Eye (tissue), 1 donor: ENCODE measurements around the gene ABCC3.
"Not testable (repeated sequence)": the region's sequence is repeated elsewhere in the genome, so short reads cannot be mapped to it uniquely, and the experiment has no call there.

Experiments
- DNase-seq: peaks from one replicate; pipeline ENCODE4 v3.0.0-alpha.2; 2015

ABCC3 gene

DNA sequence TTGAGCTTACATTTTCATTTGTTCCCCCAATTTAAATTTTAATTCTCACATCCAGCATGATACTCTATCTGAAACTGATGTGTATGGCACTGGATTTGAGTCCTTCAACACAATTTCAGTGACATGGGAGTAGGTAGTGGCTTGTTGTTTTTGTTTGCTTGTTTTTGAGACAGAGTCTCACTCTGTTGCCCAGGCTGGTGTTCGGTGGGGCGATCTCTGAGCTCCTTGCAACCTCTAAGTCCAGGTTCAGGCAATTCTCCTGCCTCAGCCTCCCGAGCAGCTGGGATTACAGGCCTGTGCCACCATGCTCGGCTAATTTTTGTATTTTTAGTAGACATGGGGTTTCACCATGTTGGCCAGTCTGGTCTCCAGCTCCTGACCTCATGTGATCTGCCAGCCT, 74.4 kb downstream of the ABCC3 start:
- DNase-seq = not testable (repeated sequence)

GRCh38 chr17:50710025-50710424, 75.3 kb downstream of the ABCC3 start:
- no peak for DNase-seq

GRCh38 chr17:50710650-50711049, 76.0 kb downstream of the ABCC3 start:
- no peak for DNase-seq

DNA sequence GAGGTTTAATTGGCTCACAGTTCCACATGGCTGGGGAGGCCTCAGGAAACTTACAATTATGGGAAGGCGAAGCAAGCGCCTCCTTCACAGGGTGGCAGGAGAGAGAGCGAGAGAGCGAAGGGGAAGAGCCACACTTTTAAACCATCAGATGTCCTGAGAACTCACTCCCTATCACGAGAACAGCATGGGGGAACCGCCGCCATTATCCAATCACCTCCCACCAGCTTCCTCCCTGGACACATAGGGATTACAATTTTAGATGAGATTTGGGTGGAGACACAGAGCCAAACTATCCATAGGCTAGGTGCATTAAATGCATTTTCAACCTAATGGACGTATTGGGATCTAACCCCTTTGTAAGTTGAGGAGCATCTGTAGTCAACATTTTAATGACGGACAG, 78.0 kb downstream of the ABCC3 start:
- DNase-seq = no peak

GRCh38 chr17:50715471-50715870, 80.8 kb downstream of the ABCC3 start:
- no peak for DNase-seq

DNA sequence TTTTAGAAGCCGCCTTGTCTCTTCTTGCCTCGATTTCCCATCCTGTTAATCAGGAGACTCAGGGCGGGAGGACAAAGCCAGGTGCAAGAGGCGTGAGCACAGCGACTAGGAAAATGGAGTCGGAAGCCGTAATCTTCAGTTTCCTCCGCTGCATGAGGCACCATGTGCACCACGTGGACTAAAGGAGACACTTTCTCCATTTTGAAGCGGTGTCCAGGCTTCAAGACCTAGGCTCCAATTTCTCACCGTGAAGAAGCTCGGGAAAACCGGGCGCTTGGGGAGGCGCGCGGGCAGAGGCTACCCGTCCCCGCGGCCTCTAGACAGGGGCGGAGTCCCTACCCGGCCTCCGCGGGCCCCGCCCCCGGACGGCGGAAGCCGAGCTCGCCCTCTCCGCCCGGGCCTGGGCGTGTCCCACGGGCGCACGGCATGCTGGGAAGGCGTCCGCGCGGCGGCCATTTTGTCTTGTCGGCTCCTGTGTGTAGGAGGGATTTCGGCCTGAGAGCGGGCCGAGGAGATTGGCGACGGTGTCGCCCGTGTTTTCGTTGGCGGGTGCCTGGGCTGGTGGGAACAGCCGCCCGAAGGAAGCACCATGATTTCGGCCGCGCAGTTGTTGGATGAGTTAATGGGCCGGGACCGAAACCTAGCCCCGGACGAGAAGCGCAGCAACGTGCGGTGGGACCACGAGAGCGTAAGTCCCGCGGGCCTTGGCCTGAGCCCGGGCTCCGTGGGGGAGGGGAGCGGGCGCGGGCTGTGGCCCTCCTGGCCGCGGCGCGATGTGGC, 84.7 kb downstream of the ABCC3 start, which contains the start of gene LUC7L3:
TSS of gene LUC7L3 (plus strand) at position 460 of the 780 bp plus-strand sequence. CDS start at position 590, 130 bp downstream.
- peak; percentile 98 for DNase-seq

DNA sequence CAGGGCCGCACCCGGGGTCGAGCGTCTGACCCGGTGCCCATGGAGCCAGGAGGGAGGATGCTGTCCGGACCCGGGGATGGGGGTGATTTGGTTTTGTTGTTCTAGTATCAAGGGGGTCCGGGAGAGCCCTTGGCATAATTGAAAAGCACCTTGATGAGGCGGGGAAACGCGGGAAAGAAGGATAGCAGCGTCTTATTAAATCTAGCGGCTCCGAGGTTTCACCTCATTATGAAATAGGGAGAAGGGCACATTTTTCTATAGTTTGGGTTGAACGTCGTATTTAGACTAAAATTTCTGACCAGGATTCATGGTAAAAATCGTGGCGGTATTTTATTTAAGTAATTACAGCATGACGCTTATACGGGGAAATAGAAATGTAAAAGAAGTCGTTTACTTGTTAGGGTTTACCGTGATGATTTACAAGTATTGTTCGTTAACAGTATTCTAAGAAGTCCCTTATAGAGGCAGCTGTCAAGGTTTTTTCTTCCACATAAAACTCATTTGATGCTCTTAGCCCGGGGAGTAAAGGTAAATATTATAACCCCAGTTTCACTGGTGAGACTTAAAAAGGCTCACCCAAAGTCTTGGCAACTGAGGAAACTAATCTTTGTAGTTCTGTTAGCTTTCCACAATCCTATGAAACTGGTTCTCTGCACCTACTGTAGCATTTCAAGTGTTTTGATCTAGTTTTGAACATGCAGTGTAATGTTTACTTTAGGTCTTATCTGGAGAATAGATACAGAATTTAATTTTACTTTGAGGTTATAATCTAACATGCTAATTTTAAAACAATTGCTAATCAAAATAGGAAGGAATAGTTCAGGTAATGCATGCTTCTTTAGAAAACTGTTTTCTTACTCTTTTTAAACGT, 85.5 kb downstream of the ABCC3 start:
- no peak for DNase-seq

GRCh38 chr17:50721194-50722010, 86.7 kb downstream of the ABCC3 start:
- DNase-seq = peak; percentile 7

DNA sequence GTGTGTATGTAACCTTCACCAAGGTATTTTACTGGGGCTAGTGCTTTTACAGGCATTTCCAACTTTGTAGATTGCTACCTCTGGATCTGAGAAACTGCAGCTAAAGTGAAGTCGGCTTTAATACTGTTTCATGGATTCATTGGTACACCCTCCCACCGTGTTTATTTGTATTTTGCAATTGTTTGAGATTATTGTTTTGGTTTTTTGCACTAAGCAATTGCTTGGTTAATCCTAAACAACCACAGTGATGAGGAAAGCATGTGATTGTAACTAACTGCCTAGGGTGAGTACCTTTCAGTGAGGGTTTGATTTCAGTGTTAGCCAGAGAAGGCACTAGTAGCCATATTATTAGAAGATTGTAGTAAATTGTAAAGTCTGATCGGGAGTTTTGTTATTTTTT, 88.1 kb downstream of the ABCC3 start:
- no peak for DNase-seq

DNA sequence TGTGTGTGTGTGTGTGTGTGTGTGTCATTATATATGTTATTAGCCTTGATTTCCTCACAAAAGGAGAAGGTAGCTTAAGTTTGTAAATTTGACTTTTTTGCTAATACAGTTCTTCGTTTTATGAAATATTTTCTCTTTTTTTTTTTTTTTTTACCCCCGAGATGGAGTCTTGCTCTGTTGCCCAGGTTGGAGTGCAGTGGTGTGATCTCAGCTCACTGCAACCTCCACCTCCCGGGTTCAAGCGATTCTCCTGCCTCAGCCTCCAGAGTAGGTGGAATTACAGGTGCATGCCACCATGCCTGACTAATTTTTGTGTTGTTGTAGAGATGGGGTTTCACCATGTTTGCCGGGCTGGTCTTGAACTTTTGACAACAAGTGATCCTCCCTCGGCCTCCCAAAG, 89.9 kb downstream of the ABCC3 start:
- DNase-seq = not testable (repeated sequence)

DNA sequence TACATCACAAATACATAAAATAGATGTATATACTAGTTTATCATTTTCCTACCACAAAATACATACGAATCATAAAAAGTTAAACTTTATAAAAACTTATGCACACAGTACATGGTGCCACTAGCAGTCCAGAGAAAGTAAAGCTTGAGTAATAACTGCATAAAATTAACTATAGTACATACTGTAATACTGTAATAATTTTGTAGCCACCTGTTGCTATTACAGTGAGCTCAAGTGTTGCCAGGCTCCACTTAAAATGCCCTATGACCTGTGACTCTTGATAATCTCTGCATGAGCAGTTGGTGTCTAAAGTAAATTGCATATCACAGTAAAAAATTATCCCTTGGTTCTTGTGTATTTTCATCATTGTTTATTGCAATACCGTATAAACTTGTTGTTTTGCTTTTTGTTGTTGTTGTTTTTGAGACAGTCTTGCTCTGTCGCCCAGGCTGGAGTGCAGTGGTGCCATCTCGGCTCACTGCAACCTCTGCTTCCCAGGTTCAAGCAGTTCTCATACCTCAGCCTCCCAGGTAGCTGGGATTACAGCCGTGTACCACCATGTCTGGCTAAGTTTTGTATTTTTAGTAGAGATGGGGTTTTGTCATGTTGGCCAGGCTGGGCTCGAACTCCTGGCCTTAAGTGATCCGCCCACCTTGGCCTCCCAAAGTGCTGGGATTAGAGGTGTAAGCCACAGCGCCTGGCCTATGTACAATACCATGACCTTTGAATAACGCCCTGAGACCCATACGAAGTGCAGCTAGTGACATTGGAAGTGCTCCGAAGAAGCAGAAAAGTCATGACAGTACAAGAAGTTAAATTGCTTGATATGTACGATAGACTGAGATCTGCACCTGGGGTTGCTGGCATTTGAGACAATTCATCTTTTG, 91.3 kb downstream of the ABCC3 start:
- DNase-seq = no peak

DNA sequence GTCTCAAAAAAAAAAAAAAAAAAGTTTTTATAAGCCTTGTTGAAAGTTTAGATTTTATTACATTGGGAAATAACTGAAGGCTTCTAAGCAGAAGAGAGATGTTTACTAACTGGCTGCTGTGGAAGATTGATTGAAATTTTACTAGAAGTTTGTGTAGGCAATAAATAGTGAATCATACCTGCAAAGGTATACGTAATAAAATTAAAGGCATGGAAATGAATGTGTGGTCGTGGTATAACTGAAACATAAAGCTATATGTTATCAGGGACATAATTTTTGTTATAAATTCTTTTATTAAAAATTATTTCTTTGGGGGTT, 93.4 kb downstream of the ABCC3 start:
- DNase-seq = no peak

DNA sequence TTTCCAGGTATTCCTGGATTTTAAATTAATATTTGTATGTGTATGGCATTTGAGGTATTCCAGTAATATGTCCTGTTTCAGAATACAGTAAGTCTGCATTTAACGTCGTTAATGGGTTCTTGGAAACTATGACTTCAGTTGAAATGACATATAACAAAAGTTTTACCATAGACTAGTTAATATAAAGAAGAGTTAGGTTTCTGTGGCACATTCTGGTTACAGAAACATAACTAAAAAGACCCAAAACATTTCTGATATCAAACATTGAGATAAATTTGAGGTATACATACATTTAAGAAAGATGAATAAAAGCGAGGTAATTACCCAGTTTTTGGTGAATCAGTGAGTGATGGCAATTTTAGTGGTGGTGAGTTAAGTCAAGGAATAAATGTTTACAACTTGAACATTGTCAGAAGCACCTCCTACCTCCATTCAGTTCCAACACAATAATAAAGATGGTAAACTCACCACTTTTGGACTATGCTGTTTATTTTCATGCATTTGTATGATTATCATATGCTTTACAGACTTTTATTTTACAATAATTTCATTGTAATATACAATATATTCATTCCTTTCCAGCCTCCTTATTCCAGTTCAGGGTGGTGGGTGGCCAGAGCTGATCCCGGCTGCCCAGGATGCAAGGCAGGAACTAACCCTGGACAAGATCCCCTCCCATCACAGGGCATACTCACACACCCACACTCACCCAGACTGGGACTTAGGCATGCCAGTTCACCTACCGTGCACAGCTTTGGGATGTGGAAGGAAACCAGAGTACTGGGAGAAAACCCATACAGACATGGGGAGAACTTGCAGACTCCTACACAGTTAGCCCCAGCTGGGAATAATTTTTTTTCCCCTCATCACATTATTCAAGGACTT, 94.4 kb downstream of the ABCC3 start:
- DNase-seq = no peak

DNA sequence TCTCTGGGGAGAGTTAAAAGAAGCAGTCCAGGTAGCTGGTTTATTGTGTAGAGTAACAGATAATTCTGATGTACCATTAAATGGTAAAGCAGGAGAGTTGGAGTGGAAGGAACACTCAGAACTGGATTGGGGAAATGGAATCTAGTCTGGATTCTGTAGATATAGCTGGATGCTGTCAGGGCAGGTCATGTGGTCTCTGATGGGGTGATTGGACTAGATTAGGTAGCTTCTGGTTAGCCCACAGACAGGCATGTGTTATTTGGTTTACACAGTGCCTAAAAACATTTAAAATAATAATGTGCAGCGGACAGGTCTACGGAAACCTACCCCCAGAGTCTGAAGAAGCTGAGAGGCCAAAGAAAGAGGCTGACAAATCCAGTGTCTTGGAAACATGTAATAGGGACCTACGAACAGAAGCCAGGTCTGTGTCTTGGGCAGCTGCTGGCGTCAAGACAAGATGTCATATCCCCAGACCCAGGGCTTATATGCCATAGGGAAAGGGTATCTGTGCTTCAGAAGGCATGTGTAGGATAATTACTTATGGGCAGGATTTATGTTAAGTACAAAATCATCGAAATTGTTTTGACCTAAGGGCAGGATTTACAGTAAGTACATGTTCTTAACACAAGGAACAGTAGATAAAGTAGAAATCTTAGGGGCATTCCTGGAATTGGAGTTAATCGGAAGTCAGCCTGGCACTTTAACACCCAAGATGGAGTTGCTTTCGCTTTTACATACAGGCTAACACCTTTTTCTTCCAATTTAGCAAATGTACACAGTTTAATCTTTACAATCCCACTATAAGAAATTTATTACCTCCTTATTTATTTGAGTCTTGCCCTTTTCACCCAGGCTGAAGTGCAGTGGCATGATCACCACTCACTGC, 97.1 kb downstream of the ABCC3 start:
- DNase-seq = no peak

- no peak for DNase-seq
These were observed 100.6 kb downstream of the ABCC3 start for GRCh38 chr17:50735287-50735686.

DNA sequence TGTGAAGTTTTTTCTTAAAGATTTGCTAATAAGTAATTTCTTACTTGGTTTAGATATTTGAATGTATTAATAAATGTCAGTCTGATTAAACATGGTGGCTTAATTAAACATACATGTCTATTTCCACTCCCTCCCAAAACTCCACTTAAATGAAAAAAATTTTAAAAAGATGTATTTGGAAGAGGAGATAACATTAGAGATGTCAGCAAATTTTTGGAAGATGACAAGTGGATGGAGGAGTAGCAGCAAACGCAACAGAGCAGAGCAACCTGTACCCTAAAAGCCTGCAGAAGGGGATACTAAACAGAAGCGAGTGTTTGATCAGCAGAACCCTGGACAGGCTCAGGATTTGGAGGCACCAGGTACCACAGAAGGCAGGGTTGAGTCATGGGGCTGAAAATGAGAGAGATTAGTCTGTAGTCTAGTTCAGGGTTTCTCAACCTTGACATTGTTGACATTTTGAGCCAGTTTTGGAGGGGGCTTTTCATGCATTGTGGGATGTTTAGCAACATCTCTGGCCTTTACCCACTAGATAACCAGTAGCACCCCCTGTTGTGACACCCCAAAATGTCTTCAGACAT, 102.5 kb downstream of the ABCC3 start:
- DNase-seq = no peak

DNA sequence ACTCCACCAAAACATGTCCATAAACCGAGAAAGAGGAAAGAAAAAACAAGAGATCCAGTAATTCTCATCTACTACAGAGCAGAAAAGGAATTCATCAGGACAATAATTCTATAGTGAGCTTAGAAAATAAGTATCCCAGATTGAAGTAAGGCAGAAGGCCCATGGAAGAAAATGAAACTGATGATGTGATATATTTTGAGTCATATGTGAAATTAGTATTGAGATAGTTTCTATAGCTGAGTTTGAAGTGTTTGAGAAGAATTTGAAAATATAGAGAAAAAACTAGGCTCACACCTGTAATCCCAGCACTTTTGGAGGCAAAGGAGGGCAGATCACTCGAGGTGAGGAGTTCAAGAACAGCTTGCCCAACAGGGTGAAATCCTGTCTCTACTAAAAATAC, 104.4 kb downstream of the ABCC3 start:
- no peak for DNase-seq
